ENCODE data around the gene VPS13C. TPM values are rescaled to one million over a fixed set of nuclear protein-coding genes. Genes with fewer than 3 reads are reported as not detected.

VPS13C gene
- total and polyA plus RNA-seq, 2 experiments from 2014 or later, result 10.2 to 20.5 TPM

DNA sequence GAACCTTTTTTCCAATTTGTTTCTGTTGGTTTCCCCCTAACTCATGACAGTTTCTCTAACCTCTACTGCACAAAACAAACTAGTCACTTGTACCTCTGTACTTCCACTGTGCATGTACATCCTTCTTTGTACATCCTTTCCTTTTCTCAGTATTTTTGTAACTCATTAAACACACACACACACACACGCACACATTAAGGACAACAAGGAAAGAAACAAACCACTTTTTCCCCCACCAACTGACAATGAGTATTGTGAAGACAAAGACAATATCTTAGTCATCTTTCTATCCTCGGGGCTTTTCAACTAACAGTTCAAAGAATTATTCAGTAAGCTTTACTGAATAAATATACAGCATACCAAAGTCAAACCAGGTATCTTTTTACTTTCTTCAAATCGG, 170.5 kb downstream of the VPS13C start (continued):
- TF ChIP-seq, protein P1, sequence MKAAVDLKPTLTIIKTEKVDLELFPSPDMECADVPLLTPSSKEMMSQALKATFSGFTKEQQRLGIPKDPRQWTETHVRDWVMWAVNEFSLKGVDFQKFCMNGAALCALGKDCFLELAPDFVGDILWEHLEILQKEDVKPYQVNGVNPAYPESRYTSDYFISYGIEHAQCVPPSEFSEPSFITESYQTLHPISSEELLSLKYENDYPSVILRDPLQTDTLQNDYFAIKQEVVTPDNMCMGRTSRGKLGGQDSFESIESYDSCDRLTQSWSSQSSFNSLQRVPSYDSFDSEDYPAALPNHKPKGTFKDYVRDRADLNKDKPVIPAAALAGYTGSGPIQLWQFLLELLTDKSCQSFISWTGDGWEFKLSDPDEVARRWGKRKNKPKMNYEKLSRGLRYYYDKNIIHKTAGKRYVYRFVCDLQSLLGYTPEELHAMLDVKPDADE (IDR thresholded peaks at IDR 0.05), result no peak
- TF ChIP-seq CREB1 (CRISPR knock-in tag; IDR thresholded peaks at IDR 0.05; ENCODE audit: low read depth), result no peak

DNA sequence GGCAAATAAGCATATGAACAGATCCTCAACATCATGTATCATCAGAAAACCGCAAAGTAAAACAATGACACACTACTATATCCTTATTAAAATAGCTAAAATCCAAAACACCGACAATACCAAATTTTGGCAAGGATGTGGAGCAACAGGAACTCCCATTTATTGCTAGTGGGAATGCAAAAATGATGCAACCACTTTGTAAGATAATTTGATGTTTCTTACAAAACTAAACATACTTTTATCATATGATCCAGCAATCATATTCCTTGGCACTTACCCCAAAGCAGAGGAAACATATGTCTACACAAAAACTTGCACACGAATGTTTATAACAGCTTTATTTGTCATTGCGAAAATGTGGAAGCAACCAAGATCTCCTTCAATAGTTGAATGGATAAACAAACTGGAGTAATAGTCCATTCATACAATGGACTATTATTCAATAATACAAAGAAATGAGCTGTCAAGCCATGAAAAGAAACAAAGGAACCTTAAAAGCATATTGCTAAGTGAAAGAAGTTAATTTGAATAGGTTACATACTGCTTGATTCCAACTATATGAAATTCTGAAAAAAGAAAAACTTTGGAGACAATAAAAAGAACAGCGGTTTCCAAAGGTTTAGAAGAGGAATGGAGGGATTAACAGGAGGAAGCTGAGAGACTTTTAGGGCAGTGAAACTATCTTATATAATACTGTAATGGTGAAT, 172.0 kb downstream of the VPS13C start:
- no peaks in the 10 kb centered on the region for H3K36me3 ChIP-seq (ENCODE audit: insufficient read depth)
- no peaks in the 10 kb centered on the region for H3K27me3 Mint-ChIP-seq (ENCODE audit: insufficient read depth, low read depth, poor library complexity)
- H3K9me3 Mint-ChIP-seq, result peaks cover 12% of the 10 kb centered on the region
- peaks cover 12% of the 10 kb centered on the region for H3K36me3 Mint-ChIP-seq (ENCODE audit: low read depth)
- no peak overlapping the region for H3K4me2 ChIP-seq
- no peaks in the 10 kb centered on the region for H3K9me2 ChIP-seq (ENCODE audit: insufficient read depth)
- no peak overlapping the region for H3K4me3 ChIP-seq
- no peaks in the 10 kb centered on the region for H3K27me3 ChIP-seq (ENCODE audit: insufficient read depth)
- no peak overlapping the region for H3K4me3 Mint-ChIP-seq
- no peak overlapping the region for H3K27ac Mint-ChIP-seq
- H4K20me1 ChIP-seq (replicated peaks; ENCODE audit: insufficient read depth), result no peaks in the 10 kb centered on the region
- DNase-seq (ENCODE audit: low spot score) (no peak), ATAC-seq (no peak)
- no peak overlapping the region for H3K27ac ChIP-seq (ENCODE audit: low read depth)
- no peaks in the 10 kb centered on the region for H3K4me1 ChIP-seq (ENCODE audit: insufficient read depth)
- TF ChIP-seq, protein P2, sequence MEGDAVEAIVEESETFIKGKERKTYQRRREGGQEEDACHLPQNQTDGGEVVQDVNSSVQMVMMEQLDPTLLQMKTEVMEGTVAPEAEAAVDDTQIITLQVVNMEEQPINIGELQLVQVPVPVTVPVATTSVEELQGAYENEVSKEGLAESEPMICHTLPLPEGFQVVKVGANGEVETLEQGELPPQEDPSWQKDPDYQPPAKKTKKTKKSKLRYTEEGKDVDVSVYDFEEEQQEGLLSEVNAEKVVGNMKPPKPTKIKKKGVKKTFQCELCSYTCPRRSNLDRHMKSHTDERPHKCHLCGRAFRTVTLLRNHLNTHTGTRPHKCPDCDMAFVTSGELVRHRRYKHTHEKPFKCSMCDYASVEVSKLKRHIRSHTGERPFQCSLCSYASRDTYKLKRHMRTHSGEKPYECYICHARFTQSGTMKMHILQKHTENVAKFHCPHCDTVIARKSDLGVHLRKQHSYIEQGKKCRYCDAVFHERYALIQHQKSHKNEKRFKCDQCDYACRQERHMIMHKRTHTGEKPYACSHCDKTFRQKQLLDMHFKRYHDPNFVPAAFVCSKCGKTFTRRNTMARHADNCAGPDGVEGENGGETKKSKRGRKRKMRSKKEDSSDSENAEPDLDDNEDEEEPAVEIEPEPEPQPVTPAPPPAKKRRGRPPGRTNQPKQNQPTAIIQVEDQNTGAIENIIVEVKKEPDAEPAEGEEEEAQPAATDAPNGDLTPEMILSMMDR (conservative IDR thresholded peaks at IDR 0.05; ENCODE audit: low read depth in 2 of 2), result no peak
- no peak for TF ChIP-seq ZNF331 (CRISPR knock-in tag; IDR thresholded peaks at IDR 0.05; ENCODE audit: low read depth)
- no peak for TF ChIP-seq EZH2phosphoT487 (IDR thresholded peaks at IDR 0.05; ENCODE audit: unreplicated experiment)
- TF ChIP-seq EZH2 (IDR thresholded peaks at IDR 0.05; ENCODE audit: low read depth, unreplicated experiment), result no peak
- no peak for TF ChIP-seq CREB1 (CRISPR knock-in tag; IDR thresholded peaks at IDR 0.05; ENCODE audit: low read depth)
- TF ChIP-seq, protein P1 (IDR thresholded peaks at IDR 0.05), result no peak
- no peak for TF ChIP-seq ZNF114 (CRISPR knock-in tag; IDR thresholded peaks at IDR 0.05)
- TF ChIP-seq, protein P3, sequence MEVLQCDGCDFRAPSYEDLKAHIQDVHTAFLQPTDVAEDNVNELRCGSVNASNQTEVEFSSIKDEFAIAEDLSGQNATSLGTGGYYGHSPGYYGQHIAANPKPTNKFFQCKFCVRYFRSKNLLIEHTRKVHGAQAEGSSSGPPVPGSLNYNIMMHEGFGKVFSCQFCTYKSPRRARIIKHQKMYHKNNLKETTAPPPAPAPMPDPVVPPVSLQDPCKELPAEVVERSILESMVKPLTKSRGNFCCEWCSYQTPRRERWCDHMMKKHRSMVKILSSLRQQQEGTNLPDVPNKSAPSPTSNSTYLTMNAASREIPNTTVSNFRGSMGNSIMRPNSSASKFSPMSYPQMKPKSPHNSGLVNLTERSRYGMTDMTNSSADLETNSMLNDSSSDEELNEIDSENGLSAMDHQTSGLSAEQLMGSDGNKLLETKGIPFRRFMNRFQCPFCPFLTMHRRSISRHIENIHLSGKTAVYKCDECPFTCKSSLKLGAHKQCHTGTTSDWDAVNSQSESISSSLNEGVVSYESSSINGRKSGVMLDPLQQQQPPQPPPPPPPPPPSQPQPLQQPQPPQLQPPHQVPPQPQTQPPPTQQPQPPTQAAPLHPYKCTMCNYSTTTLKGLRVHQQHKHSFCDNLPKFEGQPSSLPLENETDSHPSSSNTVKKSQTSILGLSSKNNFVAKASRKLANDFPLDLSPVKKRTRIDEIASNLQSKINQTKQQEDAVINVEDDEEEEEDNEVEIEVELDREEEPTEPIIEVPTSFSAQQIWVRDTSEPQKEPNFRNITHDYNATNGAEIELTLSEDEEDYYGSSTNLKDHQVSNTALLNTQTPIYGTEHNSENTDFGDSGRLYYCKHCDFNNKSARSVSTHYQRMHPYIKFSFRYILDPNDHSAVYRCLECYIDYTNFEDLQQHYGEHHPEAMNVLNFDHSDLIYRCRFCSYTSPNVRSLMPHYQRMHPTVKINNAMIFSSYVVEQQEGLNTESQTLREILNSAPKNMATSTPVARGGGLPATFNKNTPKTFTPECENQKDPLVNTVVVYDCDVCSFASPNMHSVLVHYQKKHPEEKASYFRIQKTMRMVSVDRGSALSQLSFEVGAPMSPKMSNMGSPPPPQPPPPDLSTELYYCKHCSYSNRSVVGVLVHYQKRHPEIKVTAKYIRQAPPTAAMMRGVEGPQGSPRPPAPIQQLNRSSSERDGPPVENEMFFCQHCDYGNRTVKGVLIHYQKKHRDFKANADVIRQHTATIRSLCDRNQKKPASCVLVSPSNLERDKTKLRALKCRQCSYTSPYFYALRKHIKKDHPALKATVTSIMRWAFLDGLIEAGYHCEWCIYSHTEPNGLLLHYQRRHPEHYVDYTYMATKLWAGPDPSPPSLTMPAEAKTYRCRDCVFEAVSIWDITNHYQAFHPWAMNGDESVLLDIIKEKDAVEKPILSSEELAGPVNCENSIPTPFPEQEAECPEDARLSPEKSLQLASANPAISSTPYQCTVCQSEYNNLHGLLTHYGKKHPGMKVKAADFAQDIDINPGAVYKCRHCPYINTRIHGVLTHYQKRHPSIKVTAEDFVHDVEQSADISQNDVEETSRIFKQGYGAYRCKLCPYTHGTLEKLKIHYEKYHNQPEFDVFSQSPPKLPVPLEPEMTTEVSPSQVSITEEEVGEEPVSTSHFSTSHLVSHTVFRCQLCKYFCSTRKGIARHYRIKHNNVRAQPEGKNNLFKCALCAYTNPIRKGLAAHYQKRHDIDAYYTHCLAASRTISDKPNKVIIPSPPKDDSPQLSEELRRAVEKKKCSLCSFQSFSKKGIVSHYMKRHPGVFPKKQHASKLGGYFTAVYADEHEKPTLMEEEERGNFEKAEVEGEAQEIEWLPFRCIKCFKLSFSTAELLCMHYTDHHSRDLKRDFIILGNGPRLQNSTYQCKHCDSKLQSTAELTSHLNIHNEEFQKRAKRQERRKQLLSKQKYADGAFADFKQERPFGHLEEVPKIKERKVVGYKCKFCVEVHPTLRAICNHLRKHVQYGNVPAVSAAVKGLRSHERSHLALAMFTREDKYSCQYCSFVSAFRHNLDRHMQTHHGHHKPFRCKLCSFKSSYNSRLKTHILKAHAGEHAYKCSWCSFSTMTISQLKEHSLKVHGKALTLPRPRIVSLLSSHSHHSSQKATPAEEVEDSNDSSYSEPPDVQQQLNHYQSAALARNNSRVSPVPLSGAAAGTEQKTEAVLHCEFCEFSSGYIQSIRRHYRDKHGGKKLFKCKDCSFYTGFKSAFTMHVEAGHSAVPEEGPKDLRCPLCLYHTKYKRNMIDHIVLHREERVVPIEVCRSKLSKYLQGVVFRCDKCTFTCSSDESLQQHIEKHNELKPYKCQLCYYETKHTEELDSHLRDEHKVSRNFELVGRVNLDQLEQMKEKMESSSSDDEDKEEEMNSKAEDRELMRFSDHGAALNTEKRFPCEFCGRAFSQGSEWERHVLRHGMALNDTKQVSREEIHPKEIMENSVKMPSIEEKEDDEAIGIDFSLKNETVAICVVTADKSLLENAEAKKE (CRISPR knock-in tag; IDR thresholded peaks at IDR 0.05), result no peak
- H3F3A ChIP-seq (replicated peaks; ENCODE audit: low read depth), result no peaks in the 10 kb centered on the region
- peaks cover 2% of the 10 kb centered on the region; the same call in 2 of the 3 replicates for H3K4me1 Mint-ChIP-seq
- H3K79me2 ChIP-seq (replicated peaks; ENCODE audit: insufficient read depth), result no peaks in the 10 kb centered on the region
- H2AFZ ChIP-seq, result no peak overlapping the region

Measured in GM23338 (cell line).